CD4-positive, alpha-beta memory T cell (primary cell): ENCODE data around the gene STT3A. TPM values are rescaled to one million over a fixed set of nuclear protein-coding genes. Genes with fewer than 3 reads are reported as not detected.

Source experiments
- CTCF ChIA-PET: fragments of 350-600 bp; sonication (Branson Sonifier 250); formaldehyde crosslinking; loops from one replicate; lab custom pipeline; 2021; ENCODE audit warnings: inconsistent platforms; ENCODE audit not compliant: partially characterized antibody; lab: Charles Lee
- POLR2A ChIA-PET: fragments of 350-600 bp; sonication (Branson Sonifier 250); formaldehyde crosslinking; loops from one replicate; lab custom pipeline; 2021; ENCODE audit not compliant: partially characterized antibody; lab: Charles Lee
- DNase-seq, 5 donors: peaks; one replicate each; pipeline versions ENCODE4 v3.0.0 to v3.0.0-alpha.2; 2020 to 2022; ENCODE audit warnings: mixed read lengths in 1 of 5
- H3K27ac ChIP-seq: one replicate; pipeline ENCODE4 v1.7.0; 2013; ENCODE audit warnings: low read depth, low read length
- H3K27me3 ChIP-seq: 2 replicates; pipeline ENCODE4 v1.7.0; 2013; ENCODE audit warnings: mild to moderate bottlenecking, low read length, moderate library complexity; ENCODE audit not compliant: insufficient read depth
- H3K36me3 ChIP-seq: 2 replicates; pipeline ENCODE4 v1.7.0; 2013; ENCODE audit warnings: mild to moderate bottlenecking, low read length, moderate library complexity; ENCODE audit not compliant: insufficient read depth
- H3K4me1 ChIP-seq: 2 replicates; pipeline ENCODE4 v1.7.0; 2013; ENCODE audit warnings: mild to moderate bottlenecking, low read length, moderate library complexity; ENCODE audit not compliant: insufficient read depth
- H3K4me3 ChIP-seq, 2 donors: one replicate each; pipeline ENCODE4 v1.7.0; 2013; ENCODE audit warnings: low read length in 2 of 2, mild to moderate bottlenecking in 1 of 2
- H3K9me3 ChIP-seq, 2 donors: one replicate each; pipeline ENCODE4 v1.7.0; 2013; ENCODE audit warnings: low read length in 2 of 2, control low read depth in 1 of 2; ENCODE audit not compliant: control insufficient read depth in 1 of 2
- H3K27ac Mint-ChIP-seq, 7 donors: one replicate each; pipeline ENCODE4 v1.8.0; 2020 to 2021; ENCODE audit warnings: mixed read lengths in 7 of 7, mild to moderate bottlenecking in 6 of 7, inconsistent platforms in 3 of 7, moderate library complexity in 3 of 7
- H3K27me3 Mint-ChIP-seq, 2 donors: one replicate each; pipeline ENCODE4 v1.8.0; 2020 to 2021; ENCODE audit warnings: mixed read lengths in 2 of 2
- H3K36me3 Mint-ChIP-seq, 2 donors: one replicate each; pipeline ENCODE4 v1.8.0; 2020 to 2021; ENCODE audit warnings: mixed read lengths in 2 of 2, inconsistent platforms in 1 of 2, mild to moderate bottlenecking in 1 of 2
- H3K4me1 Mint-ChIP-seq, 4 donors: one replicate each; pipeline ENCODE4 v1.8.0; 2020 to 2021; ENCODE audit warnings: mixed read lengths in 4 of 4, mild to moderate bottlenecking in 1 of 4
- H3K4me3 Mint-ChIP-seq, 8 donors: one replicate each; pipeline ENCODE4 v1.8.0; 2020 to 2021; ENCODE audit warnings: mixed read lengths in 8 of 8, mild to moderate bottlenecking in 7 of 8, moderate library complexity in 6 of 8, inconsistent platforms in 3 of 8
- H3K9me3 Mint-ChIP-seq, 8 donors: one replicate each; pipeline ENCODE4 v1.8.0; 2020 to 2021; ENCODE audit warnings: mixed read lengths in 8 of 8, mild to moderate bottlenecking in 5 of 8, inconsistent platforms in 3 of 8, moderate library complexity in 1 of 8
- intact Hi-C: fragments of 100-400 bp; cut with micrococcal nuclease; formaldehyde crosslinking; loops from one replicate; pipeline ENCODE4 v1.15.1; 2023
- polyA plus RNA-seq, 2 donors: library from polyadenylated mRNA; unstranded; fragments of 300-500 nt; fragmentation: Illumina TruSeq; gene quantifications; one replicate each; pipeline ENCODE4 v1.2.3, GENCODE V29; 2021
- total RNA-seq, 2 experiments: library from RNA; stranded (reverse); gene quantifications; one replicate each; pipeline ENCODE4 v1.2.3, GENCODE V29; 2021

STT3A gene
- total and polyA plus RNA-seq, 4 experiments from 2014 or later: 81.8 to 138 (median 110) TPM

DNA sequence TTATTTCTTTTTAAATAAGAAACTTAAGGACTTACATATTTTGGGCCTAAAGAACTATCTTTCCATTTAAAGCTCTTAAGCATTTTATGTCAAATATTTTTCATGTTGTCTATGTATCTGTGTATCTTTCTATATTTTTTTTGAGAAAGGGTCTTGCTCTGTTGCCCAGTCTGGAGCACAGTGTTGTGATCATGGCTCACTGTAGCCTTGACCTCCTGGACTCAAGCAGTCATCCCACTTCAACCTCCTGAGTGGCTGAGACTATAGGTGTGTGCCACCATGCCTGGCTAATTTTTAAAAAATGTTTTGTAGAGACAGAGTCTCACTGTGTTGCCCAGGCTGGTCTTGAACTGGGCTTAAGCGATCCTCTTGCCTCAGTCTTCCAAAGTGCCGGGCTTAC, 8.0 kb downstream of the STT3A start:
- Histone ChIP-seq H3K27me3 (no peaks in the 10 kb centered on the region), H3K9me3 (no peaks in the 10 kb centered on the region), H3K27ac (no peak overlapping the region), H3K4me3 (no peak overlapping the region), H3K36me3 (peaks cover 54% of the 10 kb centered on the region), H3K4me1 (peaks cover 5% of the 10 kb centered on the region)
- intact Hi-C loops: no loop called here
- Mint-ChIP-seq H3K27ac (no peak overlapping the region), H3K4me3 (no peak overlapping the region), H3K9me3 (no peaks in the 10 kb centered on the region), H3K27me3 (no peaks in the 10 kb centered on the region), H3K36me3 (peaks cover 50 to 75% of the 10 kb centered on the region in 2 donors), H3K4me1 (peaks cover 12 to 15% (median 13%) of the 10 kb centered on the region in 4 donors)
- ChIA-PET CTCF (no interaction called here), POLR2A (interaction anchor here (1.6 kb wide), 1 partner anchor 24 kb away, joined by 3 read pairs; the partner anchor contains the start of gene CHEK1)
- no peak for DNase-seq

DNA sequence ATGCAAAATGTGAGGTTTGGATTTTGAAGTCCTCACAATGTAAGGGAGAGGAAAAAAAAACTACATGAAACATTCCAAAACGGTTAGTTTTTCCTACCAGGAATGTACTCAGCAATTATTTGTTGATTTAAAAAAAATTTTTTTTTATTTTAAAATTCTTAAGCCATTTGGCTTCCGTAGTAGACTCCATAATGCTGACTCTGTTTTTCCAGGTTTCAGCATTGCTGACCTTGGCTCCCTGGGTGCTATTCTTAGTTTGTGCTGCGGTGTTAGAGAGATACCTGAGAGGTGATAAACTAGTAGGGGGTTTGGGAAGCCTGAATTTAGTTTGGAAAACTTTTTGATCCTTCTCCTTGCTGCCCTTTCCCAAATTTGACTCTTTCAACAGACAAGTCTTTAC, 10.6 kb downstream of the STT3A start:
- Histone ChIP-seq H3K36me3 (peaks cover 65% of the 10 kb centered on the region), H3K27ac (no peak overlapping the region), H3K4me1 (no peaks in the 10 kb centered on the region), H3K27me3 (no peaks in the 10 kb centered on the region), H3K9me3 (no peaks in the 10 kb centered on the region), H3K4me3 (no peak overlapping the region)
- CTCF ChIA-PET: interaction anchor here (0.8 to 2.0 kb wide), 3 partner anchors 11 to 34 kb away, joined by 3 to 8 read pairs (median 3); partner anchors contain the start of genes CHEK1, EI24 and STT3A
- intact Hi-C loops: no loop called here
- H3K9me3 Mint-ChIP-seq: no peaks in the 10 kb centered on the region
- H3K4me3 Mint-ChIP-seq: no peak overlapping the region
- H3K36me3 Mint-ChIP-seq: peaks cover 50 to 80% of the 10 kb centered on the region in 2 donors
- POLR2A ChIA-PET: interaction anchor here (1.3 to 2.4 kb wide), 2 partner anchors 11 to 22 kb away, joined by 3 to 11 read pairs; partner anchors contain the start of genes CHEK1 and STT3A
- peak overlapping the region in 2 of 7 donors; percentile 10 to 25 for H3K27ac Mint-ChIP-seq
- peaks cover 0 to 8% (median 3%) of the 10 kb centered on the region in 4 donors for H3K4me1 Mint-ChIP-seq
- H3K27me3 Mint-ChIP-seq: no peaks in the 10 kb centered on the region
- no peak for DNase-seq

- no peak overlapping the region for H3K27ac Mint-ChIP-seq
- no peaks in the 10 kb centered on the region for H3K9me3 Mint-ChIP-seq
Observed at GRCh38 chr11:125605417-125605816, 12.8 kb downstream of the STT3A start.

GRCh38 chr11:125609545-125609944, 16.9 kb downstream of the STT3A start:
- H3K4me1 ChIP-seq: no peaks in the 10 kb centered on the region
- no peaks in the 10 kb centered on the region for H3K9me3 ChIP-seq
- H3K36me3 ChIP-seq: peaks cover 81% of the 10 kb centered on the region
- Mint-ChIP-seq H3K27me3 (no peaks in the 10 kb centered on the region), H3K4me1 (peaks cover 0 to 3% (median 0%) of the 10 kb centered on the region in 4 donors), H3K36me3 (peaks cover 60 to 84% of the 10 kb centered on the region in 2 donors), H3K9me3 (peaks cover 0 to 3% (median 0%) of the 10 kb centered on the region in 8 donors), H3K4me3 (no peak overlapping the region), H3K27ac (no peak overlapping the region)
- intact Hi-C loops: no loop called here
- H3K27me3 ChIP-seq: no peaks in the 10 kb centered on the region
- no peak overlapping the region for H3K27ac ChIP-seq
- POLR2A ChIA-PET: no interaction called here
- H3K4me3 ChIP-seq: no peak overlapping the region
- CTCF ChIA-PET: no interaction called here
- DNase-seq: no peak

More at GRCh38 chr11:125605417-125605816, 12.8 kb downstream of the STT3A start:
- intact Hi-C loops: no loop called here
- no peak overlapping the region for H3K27ac ChIP-seq
- H3K4me3 ChIP-seq: no peak overlapping the region
- H3K27me3 ChIP-seq: no peaks in the 10 kb centered on the region
- no peak overlapping the region for H3K4me3 Mint-ChIP-seq
- H3K9me3 ChIP-seq: no peaks in the 10 kb centered on the region
- POLR2A ChIA-PET: no interaction called here
- CTCF ChIA-PET: no interaction called here
- H3K4me1 ChIP-seq: no peaks in the 10 kb centered on the region
- DNase-seq: no peak
- H3K4me1 Mint-ChIP-seq: peaks cover 0 to 8% (median 3%) of the 10 kb centered on the region in 4 donors
- H3K36me3 Mint-ChIP-seq: peaks cover 56 to 86% of the 10 kb centered on the region in 2 donors
- peaks cover 72% of the 10 kb centered on the region for H3K36me3 ChIP-seq
- H3K27me3 Mint-ChIP-seq: no peaks in the 10 kb centered on the region

DNA sequence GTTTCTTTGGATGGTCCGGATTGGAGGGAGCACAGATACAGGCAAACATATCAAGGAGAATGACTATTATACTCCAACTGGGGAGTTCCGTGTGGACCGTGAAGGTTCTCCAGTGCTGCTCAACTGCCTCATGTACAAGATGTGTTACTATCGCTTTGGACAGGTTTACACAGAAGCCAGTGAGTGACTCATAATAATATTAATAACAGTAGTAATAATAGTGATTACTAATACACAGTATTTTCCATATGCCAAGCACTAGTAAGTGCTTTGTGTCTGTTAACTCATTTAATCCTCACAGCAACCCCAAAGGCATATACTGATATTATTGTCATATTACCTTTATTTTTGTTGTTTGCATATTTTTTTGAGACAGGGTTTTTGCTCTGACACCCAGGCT, 25.7 kb downstream of the STT3A start:
- Mint-ChIP-seq H3K27me3 (no peaks in the 10 kb centered on the region), H3K9me3 (peaks cover 0 to 3% (median 0%) of the 10 kb centered on the region in 8 donors), H3K4me1 (no peaks in the 10 kb centered on the region), H3K4me3 (no peak overlapping the region), H3K27ac (no peak overlapping the region), H3K36me3 (peaks cover 45 to 79% of the 10 kb centered on the region in 2 donors)
- CTCF ChIA-PET: no interaction called here
- Histone ChIP-seq H3K27me3 (no peaks in the 10 kb centered on the region), H3K9me3 (no peaks in the 10 kb centered on the region), H3K27ac (no peak overlapping the region), H3K36me3 (peaks cover 72% of the 10 kb centered on the region), H3K4me1 (no peaks in the 10 kb centered on the region), H3K4me3 (no peak overlapping the region)
- DNase-seq: no peak
- intact Hi-C loops: no loop called here
- POLR2A ChIA-PET: interaction anchor here (2.0 kb wide), 1 partner anchor 26 kb away, joined by 10 read pairs; the partner anchor contains the start of gene STT3A

GRCh38 chr11:125621995-125622394, 29.3 kb downstream of the STT3A start:
- H3K4me1 ChIP-seq: peaks cover 16% of the 10 kb centered on the region
- Mint-ChIP-seq H3K27me3 (no peaks in the 10 kb centered on the region), H3K9me3 (peaks cover 0 to 4% (median 0%) of the 10 kb centered on the region in 8 donors), H3K27ac (peak overlapping the region in 2 of 7 donors; percentile 14 to 27), H3K36me3 (peaks cover 25 to 56% of the 10 kb centered on the region in 2 donors), H3K4me1 (peaks cover 7 to 22% (median 14%) of the 10 kb centered on the region in 4 donors), H3K4me3 (no peak overlapping the region)
- H3K27ac ChIP-seq: no peak overlapping the region
- ChIA-PET CTCF (interaction anchor here (1.0 kb wide), 2 partner anchors 29 to 52 kb away, joined by 4 read pairs; partner anchors contain the start of genes EI24 and STT3A), POLR2A (interaction anchor here (0.6 to 0.9 kb wide), 3 partner anchors 11 to 39 kb away, joined by 3 to 4 read pairs (median 3); partner anchors contain the start of gene STT3A)
- intact Hi-C loops: loop anchor here (10.0 kb wide), 1 partner anchor 663 kb away; the partner anchor contains the start of gene TIRAP
- H3K27me3 ChIP-seq: no peaks in the 10 kb centered on the region
- no peak for DNase-seq
- no peak overlapping the region for H3K4me3 ChIP-seq
- H3K9me3 ChIP-seq: no peaks in the 10 kb centered on the region
- H3K36me3 ChIP-seq: peaks cover 49% of the 10 kb centered on the region

DNA sequence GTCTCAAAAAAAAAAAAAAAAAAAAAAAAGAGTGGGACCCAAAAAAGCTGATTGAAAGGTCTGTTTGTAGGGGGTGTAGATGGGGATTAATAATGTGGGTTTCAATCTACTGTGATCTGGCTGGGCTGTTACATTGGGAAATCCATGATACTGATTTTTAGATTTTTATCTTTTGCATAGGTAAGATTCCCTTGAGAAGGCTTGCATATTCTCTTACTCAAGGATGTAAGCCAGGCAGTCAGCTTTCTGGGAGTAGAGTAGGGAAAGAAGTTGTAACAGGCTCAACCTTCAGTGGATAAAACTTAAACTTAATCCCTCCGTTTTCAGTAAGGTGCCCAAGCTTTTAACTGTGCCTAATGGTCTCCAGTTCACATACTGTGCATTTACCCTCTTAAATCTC, 30.4 kb downstream of the STT3A start:
- Histone ChIP-seq H3K4me3 (no peak overlapping the region), H3K9me3 (no peaks in the 10 kb centered on the region), H3K27me3 (no peaks in the 10 kb centered on the region), H3K27ac (no peak overlapping the region), H3K4me1 (peaks cover 19% of the 10 kb centered on the region), H3K36me3 (peaks cover 41% of the 10 kb centered on the region)
- peaks cover 0 to 4% (median 0%) of the 10 kb centered on the region in 8 donors for H3K9me3 Mint-ChIP-seq
- peaks cover 11 to 29% (median 16%) of the 10 kb centered on the region in 4 donors for H3K4me1 Mint-ChIP-seq
- intact Hi-C loops: loop anchor here (10.0 kb wide), 1 partner anchor 662 kb away; the partner anchor contains the start of gene TIRAP
- no peak overlapping the region for H3K4me3 Mint-ChIP-seq
- ChIA-PET CTCF (interaction anchor here (0.8 to 1.5 kb wide), 3 partner anchors 30 to 571 kb away, joined by 3 to 4 read pairs (median 3); partner anchors contain the start of gene STT3A), POLR2A (interaction anchor here (3.4 kb wide), 1 partner anchor 31 kb away, joined by 76 read pairs; the partner anchor contains the start of gene STT3A)
- H3K36me3 Mint-ChIP-seq: peaks cover 22 to 48% of the 10 kb centered on the region in 2 donors
- no peak for DNase-seq
- peak overlapping the region in 6 of 7 donors; percentile 36 to 87 (median 77) for H3K27ac Mint-ChIP-seq
- H3K27me3 Mint-ChIP-seq: no peaks in the 10 kb centered on the region
